Thyroid gland (tissue), 4 donors: ENCODE results near the gene C10orf71.

ENCODE experiments used
- CTCF ChIP-seq, 6 experiments: fragments of 200-600 bp in 3 of 6; fragments of 450-650 bp in 3 of 6; sonication (generic) in 3 of 6; IDR thresholded peaks; one replicate each; pipeline ENCODE4 v1.5.1; 2016 to 2019; ENCODE audit warnings: antibody characterized with exemption in 6 of 6, mild to moderate bottlenecking in 2 of 6, inconsistent platforms in 1 of 6, moderate library complexity in 1 of 6
- POLR2A ChIP-seq, 2 donors: fragments of 450-650 bp; IDR thresholded peaks; one replicate each; pipeline ENCODE4 v1.6.1; 2017; ENCODE audit warnings: antibody characterized with exemption in 2 of 2, mild to moderate bottlenecking in 2 of 2, moderate library complexity in 1 of 2

GRCh38 chr10:49362596-49363260, 63.8 kb downstream of the C10orf71 start:
- no peak for TF ChIP-seq CTCF (IDR thresholded peaks at IDR 0.05)
- no peak for TF ChIP-seq POLR2A (IDR thresholded peaks at IDR 0.05)
